OCI-LY7 (cell line): Measurements from ENCODE around the gene NTM. TPM values are rescaled to one million over a fixed set of nuclear protein-coding genes. Genes with fewer than 3 reads are reported as not detected.

Experiments
- BruUV-seq: library from RNA; stranded (reverse); fragments of 400-500 nt; replicated peaks from 2 replicates; lab custom pipeline; 2021; lab: Mats Ljungman, UMichigan
- CTCF ChIA-PET: fragments of 300-600 bp; sonication (Branson Sonifier 250); formaldehyde crosslinking; loops from one replicate; lab custom pipeline; 2022; ENCODE audit warnings: antibody characterized with exemption; ENCODE audit not compliant: unreplicated experiment; lab: Charles Lee
- POLR2A ChIA-PET: fragments of 300-600 bp; sonication (Branson Sonifier 250); formaldehyde crosslinking; loops from one replicate; lab custom pipeline; 2022; ENCODE audit warnings: antibody characterized with exemption; lab: Charles Lee
- DNase-seq: peaks from one replicate; pipeline ENCODE4 v3.0.0-alpha.2; 2015; ENCODE audit warnings: low spot score
- H2AFZ ChIP-seq: fragments of 200-600 bp; sonication (generic), shearing (Covaris generic); 2 replicates; pipeline ENCODE4 v1.6.1; 2014; ENCODE audit warnings: mild to moderate bottlenecking, antibody characterized with exemption, low read length, moderate library complexity
- H3K27ac ChIP-seq: fragments of 200-600 bp; sonication (generic); 2 replicates; pipeline ENCODE4 v1.5.1; 2014; ENCODE audit warnings: mixed run types, low read depth, mild to moderate bottlenecking, moderate library complexity, low read length, inconsistent platforms; ENCODE audit not compliant: poor library complexity, severe bottlenecking
- H3K36me3 ChIP-seq: fragments of 200-600 bp; sonication (generic); 2 replicates; pipeline ENCODE4 v1.6.1; 2014; ENCODE audit warnings: mild to moderate bottlenecking, antibody characterized with exemption, low read length, moderate library complexity, mixed read lengths; ENCODE audit not compliant: insufficient read depth
- H3K4me1 ChIP-seq: fragments of 200-600 bp; sonication (generic); 2 replicates; pipeline ENCODE4 v1.5.1; 2014; ENCODE audit warnings: mild to moderate bottlenecking, low read length; ENCODE audit not compliant: insufficient read depth, poor library complexity, severe bottlenecking
- H3K4me2 ChIP-seq: fragments of 200-600 bp; sonication (generic); 2 replicates; pipeline ENCODE4 v1.6.1; 2014; ENCODE audit warnings: mild to moderate bottlenecking, low read length
- H3K4me3 ChIP-seq: fragments of 200-600 bp; sonication (generic); 2 replicates; pipeline ENCODE4 v1.5.1; 2014; ENCODE audit warnings: mild to moderate bottlenecking, low read depth, low read length; ENCODE audit not compliant: poor library complexity, severe bottlenecking
- H3K79me2 ChIP-seq: fragments of 200-600 bp; sonication (generic); 2 replicates; pipeline ENCODE4 v1.6.1; 2016; ENCODE audit warnings: low read depth, mild to moderate bottlenecking, low read length, moderate library complexity, mixed read lengths; ENCODE audit not compliant: insufficient read depth
- H3K9me2 ChIP-seq: fragments of 200-600 bp; sonication (generic); 2 replicates; pipeline ENCODE4 v1.6.1; 2016; ENCODE audit warnings: mild to moderate bottlenecking, low read length, mixed read lengths; ENCODE audit not compliant: insufficient read depth
- H3K9me3 ChIP-seq: fragments of 200-600 bp; sonication (generic); 2 replicates; pipeline ENCODE4 v1.6.1; 2014; ENCODE audit warnings: mild to moderate bottlenecking, mixed run types, low read length, mixed read lengths
- H4K20me1 ChIP-seq: fragments of 200-600 bp; sonication (generic); 2 replicates; pipeline ENCODE4 v1.6.1; 2014; ENCODE audit warnings: mild to moderate bottlenecking, antibody characterized with exemption, low read length, moderate library complexity, mixed read lengths; ENCODE audit not compliant: insufficient read depth
- EZH2phosphoT487 ChIP-seq: fragments of 200-600 bp; sonication (generic); IDR thresholded peaks from 2 replicates; pipeline ENCODE4 v1.6.1; 2018; ENCODE audit warnings: low read depth, borderline replicate concordance, mild to moderate bottlenecking, mixed run types, antibody characterized with exemption, low read length, moderate library complexity, mixed read lengths
- intact Hi-C: fragments of 100-400 bp; cut with micrococcal nuclease; formaldehyde crosslinking; loops from one replicate; pipeline ENCODE4 v1.10.0; 2022; ENCODE audit not compliant: unreplicated experiment
- total RNA-seq, 2 experiments: library from RNA; depleted of rRNA in 1 of 2; stranded (reverse); fragments of >200 nt in 1 of 2; shearing (Covaris generic) in 1 of 2; gene quantifications; 2 replicates each; pipeline ENCODE4 v1.2.3, GENCODE V29; 2014 to 2022
- TF ChIP-seq, protein P1 (sequence below): fragments of 200-600 bp; sonication (generic); conservative IDR thresholded peaks from 2 replicates; pipeline ENCODE4 v1.5.1; 2014; ENCODE audit warnings: mild to moderate bottlenecking, antibody characterized with exemption, low read length, moderate library complexity, mixed read lengths

NTM gene
- total RNA-seq, 2 experiments from 2014 or later: not detected

DNA sequence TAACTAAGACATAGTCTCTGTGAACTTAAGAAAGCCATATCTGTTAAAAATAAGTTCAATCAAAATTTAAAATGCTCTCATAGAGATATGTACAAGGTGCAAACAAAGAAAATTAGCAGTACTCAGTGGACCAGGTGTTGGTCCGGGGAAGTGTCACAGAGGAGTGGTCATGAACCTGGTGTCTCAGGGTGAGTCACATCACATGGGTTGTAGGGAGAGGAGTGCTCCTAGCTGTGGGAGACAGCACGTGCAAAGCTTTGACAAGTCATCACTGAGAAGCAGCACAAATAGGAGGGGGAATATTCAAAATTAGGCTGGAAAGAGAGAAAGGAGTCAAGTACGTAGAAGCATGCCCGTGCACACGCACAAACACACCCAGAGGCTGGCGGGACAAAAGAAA, 438.1 kb downstream of the NTM start:
- POLR2A ChIA-PET: interaction anchor here (1.0 kb wide), 1 partner anchor 37 kb away, joined by 3 read pairs; no protein-coding TSS in a partner anchor
- intact Hi-C loops: no loop called here
- H3K9me2 ChIP-seq: no peaks in the 10 kb centered on the region
- no peak overlapping the region for H3K4me3 ChIP-seq
- no peak overlapping the region for H3K4me2 ChIP-seq
- no peaks in the 10 kb centered on the region for H4K20me1 ChIP-seq
- no peaks in the 10 kb centered on the region for H3K4me1 ChIP-seq
- no peaks in the 10 kb centered on the region for H3K9me3 ChIP-seq
- H3K27ac ChIP-seq: no peak overlapping the region
- DNase-seq: no peak
- no peaks in the 10 kb centered on the region for H3K36me3 ChIP-seq
- BruUV-seq: no TSS peak
- CTCF ChIA-PET: no interaction called here
- TF ChIP-seq EZH2phosphoT487: no peak
- TF ChIP-seq, protein P1, sequence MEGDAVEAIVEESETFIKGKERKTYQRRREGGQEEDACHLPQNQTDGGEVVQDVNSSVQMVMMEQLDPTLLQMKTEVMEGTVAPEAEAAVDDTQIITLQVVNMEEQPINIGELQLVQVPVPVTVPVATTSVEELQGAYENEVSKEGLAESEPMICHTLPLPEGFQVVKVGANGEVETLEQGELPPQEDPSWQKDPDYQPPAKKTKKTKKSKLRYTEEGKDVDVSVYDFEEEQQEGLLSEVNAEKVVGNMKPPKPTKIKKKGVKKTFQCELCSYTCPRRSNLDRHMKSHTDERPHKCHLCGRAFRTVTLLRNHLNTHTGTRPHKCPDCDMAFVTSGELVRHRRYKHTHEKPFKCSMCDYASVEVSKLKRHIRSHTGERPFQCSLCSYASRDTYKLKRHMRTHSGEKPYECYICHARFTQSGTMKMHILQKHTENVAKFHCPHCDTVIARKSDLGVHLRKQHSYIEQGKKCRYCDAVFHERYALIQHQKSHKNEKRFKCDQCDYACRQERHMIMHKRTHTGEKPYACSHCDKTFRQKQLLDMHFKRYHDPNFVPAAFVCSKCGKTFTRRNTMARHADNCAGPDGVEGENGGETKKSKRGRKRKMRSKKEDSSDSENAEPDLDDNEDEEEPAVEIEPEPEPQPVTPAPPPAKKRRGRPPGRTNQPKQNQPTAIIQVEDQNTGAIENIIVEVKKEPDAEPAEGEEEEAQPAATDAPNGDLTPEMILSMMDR: no peak
- no peak overlapping the region for H2AFZ ChIP-seq
- H3K79me2 ChIP-seq: no peaks in the 10 kb centered on the region

DNA sequence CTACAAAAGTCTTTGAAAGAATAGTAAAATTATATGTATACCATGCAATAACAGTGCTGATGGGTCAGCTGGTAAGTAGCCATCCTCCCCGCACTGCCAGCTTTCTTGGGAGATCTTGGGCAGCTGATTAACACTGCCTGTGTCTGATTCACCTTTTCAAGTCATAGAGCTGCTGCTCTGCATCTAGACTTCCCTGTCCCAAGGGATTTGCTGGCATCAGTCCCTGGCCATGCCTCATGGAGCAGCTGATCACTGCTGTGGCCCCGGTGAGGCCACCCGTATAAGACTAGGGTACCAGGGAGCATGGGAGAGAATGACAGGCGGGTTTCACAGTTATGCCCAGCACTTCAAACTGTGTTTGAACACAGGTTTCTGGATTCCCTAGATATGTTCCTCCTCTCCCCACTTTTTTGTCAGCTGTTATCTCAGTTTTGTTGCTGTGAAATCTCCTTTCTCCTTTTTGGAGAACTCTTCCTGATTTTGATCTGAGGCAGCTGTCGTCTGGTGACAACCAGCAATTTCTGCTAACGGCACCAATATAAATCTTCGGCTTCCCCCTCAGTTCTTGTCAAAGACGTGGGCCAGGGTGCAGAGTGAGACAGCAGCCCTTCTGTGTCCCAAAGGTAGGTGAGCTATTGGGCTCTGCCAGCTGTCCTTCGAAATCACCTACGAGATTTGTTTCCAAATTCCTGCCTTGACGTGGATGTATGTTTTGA, 438.9 kb downstream of the NTM start:
- H3K79me2 ChIP-seq: no peaks in the 10 kb centered on the region
- no peaks in the 10 kb centered on the region for H3K4me1 ChIP-seq
- intact Hi-C loops: no loop called here
- no peaks in the 10 kb centered on the region for H4K20me1 ChIP-seq
- DNase-seq: no peak
- no TSS peak for BruUV-seq
- H2AFZ ChIP-seq: no peak overlapping the region
- H3K27ac ChIP-seq: no peak overlapping the region
- H3K4me2 ChIP-seq: no peak overlapping the region
- POLR2A ChIA-PET: interaction anchor here (1.0 kb wide), 1 partner anchor 38 kb away, joined by 3 read pairs; no protein-coding TSS in a partner anchor
- no peaks in the 10 kb centered on the region for H3K36me3 ChIP-seq
- CTCF ChIA-PET: no interaction called here
- H3K9me2 ChIP-seq: no peaks in the 10 kb centered on the region
- H3K9me3 ChIP-seq: no peaks in the 10 kb centered on the region
- TF ChIP-seq, protein P1: no peak
- no peak for TF ChIP-seq EZH2phosphoT487
- H3K4me3 ChIP-seq: no peak overlapping the region

DNA sequence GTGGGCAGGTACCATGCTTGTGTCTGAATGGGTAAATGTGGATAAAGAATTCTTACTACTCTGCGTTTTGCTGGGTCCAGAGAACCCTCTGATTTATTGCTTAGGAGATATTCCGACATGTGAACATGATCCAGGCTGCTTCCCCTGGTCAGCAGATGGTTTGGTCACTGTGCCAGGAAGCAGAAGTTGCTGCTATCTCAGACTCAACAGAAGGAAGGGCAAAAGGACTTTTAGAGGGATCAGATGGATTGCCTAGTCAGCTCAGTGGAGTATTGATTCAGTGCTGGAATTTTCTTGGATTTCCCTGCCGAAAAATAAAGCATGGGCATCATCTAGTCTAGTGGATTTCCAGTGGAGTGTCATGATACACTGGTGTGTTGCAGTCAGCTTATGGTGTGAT, 440.1 kb downstream of the NTM start:
- Histone ChIP-seq H3K9me3 (no peaks in the 10 kb centered on the region), H3K9me2 (no peaks in the 10 kb centered on the region), H3K79me2 (no peaks in the 10 kb centered on the region), H3K36me3 (no peaks in the 10 kb centered on the region), H3K4me2 (no peak overlapping the region), H4K20me1 (no peaks in the 10 kb centered on the region), H3K4me3 (no peak overlapping the region), H3K27ac (no peak overlapping the region), H2AFZ (no peak overlapping the region), H3K4me1 (no peaks in the 10 kb centered on the region)
- ChIA-PET CTCF (no interaction called here), POLR2A (interaction anchor here (1.0 kb wide), 1 partner anchor 126 kb away, joined by 3 read pairs; no protein-coding TSS in a partner anchor)
- TF ChIP-seq EZH2phosphoT487: no peak
- TF ChIP-seq, protein P1: no peak
- intact Hi-C loops: no loop called here
- no peak for DNase-seq
- no TSS peak for BruUV-seq
